ENCODE results near the gene GSDME.
"Not testable (repeated sequence)": the region's sequence is repeated elsewhere in the genome, so short reads cannot be mapped to it uniquely, and the experiment has no call there.

GSDME gene

DNA sequence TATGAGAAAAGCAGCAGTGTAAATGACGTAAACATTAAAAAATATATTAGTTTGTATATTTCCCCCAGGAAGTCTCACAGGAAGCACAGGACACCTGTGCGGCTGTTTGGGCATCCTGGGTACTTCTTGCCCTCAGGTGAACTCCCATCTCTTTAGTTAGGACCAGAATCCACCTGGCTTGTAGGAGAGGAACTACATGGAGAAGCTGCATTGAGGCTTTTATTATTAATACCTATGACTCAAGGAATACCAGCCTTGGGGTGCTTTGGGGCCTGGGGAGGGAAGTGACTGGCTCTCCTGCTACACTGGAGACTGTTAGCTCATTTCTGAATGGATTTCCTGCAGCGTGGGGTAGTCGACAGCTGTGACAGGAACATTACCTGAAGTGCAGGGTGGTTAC is 40.0 kb upstream of the GSDME start:
- Histone ChIP-seq H3K4me1 (ENCODE audit: control insufficient read depth, insufficient read depth, low read length) (no peaks in the 10 kb centered on the region; the same call in 1 of the 2 replicates), H3K27ac (ENCODE audit: extremely low read depth, low read depth, low read length) (no peak overlapping the region), H3K9me3 (ENCODE audit: control insufficient read depth, insufficient read depth, low read depth, low read length) (no peaks in the 10 kb centered on the region), H3K36me3 (ENCODE audit: control insufficient read depth in 2 of 2, insufficient read depth in 1 of 2, low read length in 2 of 2) (peaks cover 0 to 9% of the 10 kb centered on the region in 2 experiments; a peak in 2 of 3 replicates), H3K4me3 (ENCODE audit: low read depth, low read length) (no peak overlapping the region)
- POLR2A ChIA-PET = no interaction called here
- TF ChIP-seq MYNN (tag by site-specific recombination; IDR thresholded peaks at IDR 0.05; ENCODE audit: borderline replicate concordance) (no peak), ZNF19 (tag by site-specific recombination; IDR thresholded peaks at IDR 0.05; ENCODE audit: low read depth) (no peak), HOXD13 (CRISPR knock-in tag; IDR thresholded peaks at IDR 0.05; ENCODE audit: borderline replicate concordance) (no peak), ZNF510 (tag by site-specific recombination; IDR thresholded peaks at IDR 0.05; ENCODE audit: insufficient replicate concordance) (no peak), ZFP41 (tag by site-specific recombination; IDR thresholded peaks at IDR 0.05; ENCODE audit: borderline replicate concordance) (no peak), ZEB2 (tag by site-specific recombination; IDR thresholded peaks at IDR 0.05) (no peak), BCL11A (tag by site-specific recombination; IDR thresholded peaks at IDR 0.05; ENCODE audit: low read depth) (no peak), ZBTB48 (tag by site-specific recombination; IDR thresholded peaks at IDR 0.05) (no peak), ZBTB8A (tag by site-specific recombination; IDR thresholded peaks at IDR 0.05) (no peak), ZNF16 (tag by site-specific recombination; IDR thresholded peaks at IDR 0.05; ENCODE audit: low read depth) (no peak), YY2 (tag by site-specific recombination; IDR thresholded peaks at IDR 0.05) (no peak), OVOL3 (tag by site-specific recombination; IDR thresholded peaks at IDR 0.05) (no peak), ZNF214 (tag by site-specific recombination; IDR thresholded peaks at IDR 0.05; ENCODE audit: borderline replicate concordance) (no peak)
- TF ChIP-seq, protein P1, sequence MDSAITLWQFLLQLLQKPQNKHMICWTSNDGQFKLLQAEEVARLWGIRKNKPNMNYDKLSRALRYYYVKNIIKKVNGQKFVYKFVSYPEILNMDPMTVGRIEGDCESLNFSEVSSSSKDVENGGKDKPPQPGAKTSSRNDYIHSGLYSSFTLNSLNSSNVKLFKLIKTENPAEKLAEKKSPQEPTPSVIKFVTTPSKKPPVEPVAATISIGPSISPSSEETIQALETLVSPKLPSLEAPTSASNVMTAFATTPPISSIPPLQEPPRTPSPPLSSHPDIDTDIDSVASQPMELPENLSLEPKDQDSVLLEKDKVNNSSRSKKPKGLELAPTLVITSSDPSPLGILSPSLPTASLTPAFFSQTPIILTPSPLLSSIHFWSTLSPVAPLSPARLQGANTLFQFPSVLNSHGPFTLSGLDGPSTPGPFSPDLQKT (IDR thresholded peaks at IDR 0.05; ENCODE audit: borderline replicate concordance, low read depth, low read length) = no peak
- TF ChIP-seq, protein P2, sequence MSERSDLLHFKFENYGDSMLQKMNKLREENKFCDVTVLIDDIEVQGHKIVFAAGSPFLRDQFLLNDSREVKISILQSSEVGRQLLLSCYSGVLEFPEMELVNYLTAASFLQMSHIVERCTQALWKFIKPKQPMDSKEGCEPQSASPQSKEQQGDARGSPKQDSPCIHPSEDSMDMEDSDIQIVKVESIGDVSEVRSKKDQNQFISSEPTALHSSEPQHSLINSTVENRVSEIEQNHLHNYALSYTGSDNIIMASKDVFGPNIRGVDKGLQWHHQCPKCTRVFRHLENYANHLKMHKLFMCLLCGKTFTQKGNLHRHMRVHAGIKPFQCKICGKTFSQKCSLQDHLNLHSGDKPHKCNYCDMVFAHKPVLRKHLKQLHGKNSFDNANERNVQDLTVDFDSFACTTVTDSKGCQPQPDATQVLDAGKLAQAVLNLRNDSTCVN (tag by site-specific recombination; optimal IDR thresholded peaks at IDR 0.05) = no peak
- TF ChIP-seq, protein P3, sequence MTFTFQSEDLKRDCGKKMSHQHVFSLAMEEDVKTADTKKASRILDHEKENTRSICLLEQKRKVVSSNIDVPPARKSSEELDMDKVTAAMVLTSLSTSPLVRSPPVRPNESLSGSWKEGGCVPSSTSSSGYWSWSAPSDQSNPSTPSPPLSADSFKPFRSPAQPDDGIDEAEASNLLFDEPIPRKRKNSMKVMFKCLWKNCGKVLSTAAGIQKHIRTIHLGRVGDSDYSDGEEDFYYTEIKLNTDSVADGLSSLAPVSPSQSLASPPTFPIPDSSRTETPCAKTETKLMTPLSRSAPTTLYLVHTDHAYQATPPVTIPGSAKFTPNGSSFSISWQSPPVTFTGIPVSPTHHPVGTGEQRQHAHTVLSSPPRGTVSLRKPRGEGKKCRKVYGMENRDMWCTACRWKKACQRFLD (tag by site-specific recombination; IDR thresholded peaks at IDR 0.05) = no peak
- CTCF ChIA-PET = no interaction called here

DNA sequence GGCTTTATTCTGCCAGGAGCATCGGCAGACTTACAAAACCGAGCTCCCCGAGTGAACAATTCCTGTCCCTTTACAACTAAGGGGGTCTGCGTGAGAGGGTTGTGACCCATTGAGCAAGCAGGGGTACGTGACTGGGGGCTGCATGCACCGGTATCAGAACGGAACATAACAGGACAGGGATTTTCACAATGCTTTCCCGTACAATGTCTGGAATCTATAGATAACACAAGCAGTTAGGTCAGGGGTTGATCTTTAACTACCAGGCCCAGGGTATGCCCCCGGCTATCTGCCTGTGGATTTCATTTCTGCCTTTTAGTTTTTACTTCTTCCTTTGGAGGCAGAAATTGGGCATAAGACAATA is 38.1 kb upstream of the GSDME start:
- no peaks in the 10 kb centered on the region for H3K4me1 ChIP-seq (ENCODE audit: control insufficient read depth, insufficient read depth, low read length)
- no peak overlapping the region for H3K27ac ChIP-seq (ENCODE audit: extremely low read depth, low read depth, low read length)
- ChIA-PET CTCF (no interaction called here), POLR2A (no interaction called here)
- H3K36me3 ChIP-seq (ENCODE audit: control insufficient read depth in 2 of 2, insufficient read depth in 1 of 2, low read length in 2 of 2) = no peaks in the 10 kb centered on the region; a peak in 1 of 3 replicates
- no peak for TF ChIP-seq ZNF670 (tag by site-specific recombination; IDR thresholded peaks at IDR 0.05; ENCODE audit: low read depth)
- TF ChIP-seq HOXD13 (CRISPR knock-in tag; IDR thresholded peaks at IDR 0.05; ENCODE audit: borderline replicate concordance) = no peak
- TF ChIP-seq ZNF600 (tag by site-specific recombination; IDR thresholded peaks at IDR 0.05) = no peak
- no peaks in the 10 kb centered on the region for H3K9me3 ChIP-seq (ENCODE audit: control insufficient read depth, insufficient read depth, low read depth, low read length)
- no peak overlapping the region for H3K4me3 ChIP-seq (ENCODE audit: low read depth, low read length)

DNA sequence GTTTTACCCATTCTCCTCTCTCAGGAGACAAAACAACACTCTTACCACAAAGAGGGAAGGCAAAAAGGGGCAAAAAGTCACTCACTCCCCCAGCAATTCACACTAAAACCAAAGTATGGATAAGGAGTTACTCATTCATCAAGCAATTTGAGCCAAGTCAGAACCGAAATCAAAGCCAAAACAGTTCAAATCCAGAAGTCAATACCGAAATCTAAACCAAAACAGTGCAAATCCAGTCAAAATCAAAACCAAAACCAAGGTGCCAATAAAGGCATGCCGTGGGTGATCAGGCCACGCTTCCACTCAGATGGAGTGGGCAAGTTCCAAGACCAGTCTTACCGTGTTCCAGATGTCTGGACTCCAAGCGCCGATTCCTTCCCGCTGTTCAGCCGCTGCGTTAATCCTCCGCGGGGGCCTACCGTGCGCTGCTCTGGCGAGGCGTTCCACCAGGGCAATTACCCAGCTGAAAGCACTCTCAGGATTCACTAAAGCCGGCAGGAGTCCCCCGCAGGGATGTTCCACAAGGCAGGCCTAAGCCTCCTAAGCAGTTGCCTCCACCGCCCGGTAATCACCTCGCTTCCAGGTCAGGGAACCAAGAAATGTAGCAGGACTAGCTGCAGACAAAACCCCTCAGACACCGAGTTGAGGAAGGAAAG is 37.6 kb upstream of the GSDME start:
- H3K36me3 ChIP-seq (ENCODE audit: control insufficient read depth in 2 of 2, insufficient read depth in 1 of 2, low read length in 2 of 2); POLR2A ChIA-PET; H3K4me1 ChIP-seq (ENCODE audit: control insufficient read depth, insufficient read depth, low read length); H3K27ac ChIP-seq (ENCODE audit: extremely low read depth, low read depth, low read length); H3K9me3 ChIP-seq (ENCODE audit: control insufficient read depth, insufficient read depth, low read depth, low read length); H3K4me3 ChIP-seq (ENCODE audit: low read depth, low read length): not testable (repeated sequence)
- CTCF ChIA-PET = interaction anchor here (1.5 kb wide), 1 partner anchor 298 kb away, joined by 3 read pairs; no protein-coding TSS in a partner anchor

All from HEK293 (cell line).